Smooth muscle cell (in vitro differentiated cells): ENCODE data around the gene AFAP1L1. TPM values are rescaled to one million over a fixed set of nuclear protein-coding genes. Genes with fewer than 3 reads are reported as not detected.

Source experiments
- DNase-seq: peaks from one replicate; lab custom pipeline; 2025; ENCODE audit not compliant: unreplicated experiment; lab: John Stamatoyannopoulos, UW
- H2AFZ ChIP-seq: fragments of 200-600 bp; sonication (generic); 2 replicates; pipeline ENCODE4 v1.6.0; 2016; ENCODE audit warnings: antibody characterized with exemption, low read depth, mild to moderate bottlenecking
- H3F3A ChIP-seq: fragments of 200-600 bp; sonication (generic); 2 replicates; pipeline ENCODE4 v1.6.0; 2017; ENCODE audit warnings: antibody characterized with exemption, low read depth
- H3K27ac ChIP-seq: fragments of 200-600 bp; sonication (generic); 2 replicates; pipeline ENCODE4 v1.5.1; 2016; ENCODE audit warnings: low read depth, mild to moderate bottlenecking
- H3K27me3 ChIP-seq: fragments of 200-600 bp; sonication (generic); 2 replicates; pipeline ENCODE4 v1.6.1; 2016; ENCODE audit warnings: low read depth, mild to moderate bottlenecking
- H3K36me3 ChIP-seq: fragments of 200-600 bp; sonication (generic); 2 replicates; pipeline ENCODE4 v1.5.1; 2016; ENCODE audit warnings: low read depth
- H3K4me1 ChIP-seq: fragments of 200-600 bp; sonication (generic); 2 replicates; pipeline ENCODE4 v1.5.1; 2016; ENCODE audit warnings: low read depth
- H3K4me2 ChIP-seq: fragments of 200-600 bp; sonication (generic); 2 replicates; pipeline ENCODE4 v1.6.0; 2016; ENCODE audit warnings: mild to moderate bottlenecking
- H3K4me3 ChIP-seq: fragments of 200-600 bp; sonication (generic); 2 replicates; pipeline ENCODE4 v1.5.1; 2016; ENCODE audit warnings: mild to moderate bottlenecking
- H3K79me2 ChIP-seq: fragments of 200-600 bp; sonication (generic); 2 replicates; pipeline ENCODE4 v1.6.0; 2016; ENCODE audit warnings: low read depth, mild to moderate bottlenecking
- H3K9ac ChIP-seq: fragments of 200-600 bp; sonication (generic); 2 replicates; pipeline ENCODE4 v1.6.0; 2016; ENCODE audit warnings: low read depth
- H3K9me3 ChIP-seq: fragments of 200-600 bp; sonication (generic); replicated peaks from 2 replicates; pipeline ENCODE4 v1.5.1; 2016; ENCODE audit warnings: low read depth
- H4K20me1 ChIP-seq: fragments of 200-600 bp; sonication (generic); 2 replicates; pipeline ENCODE4 v1.6.0; 2016; ENCODE audit warnings: low read depth
- CTCF ChIP-seq: fragments of 200-600 bp; sonication (generic); IDR thresholded peaks from 2 replicates; pipeline ENCODE4 v1.5.1; 2017; ENCODE audit warnings: borderline replicate concordance, mild to moderate bottlenecking, antibody characterized with exemption; ENCODE audit not compliant: insufficient read depth, poor library complexity, severe bottlenecking
- WGBS: methylation state at CpG from one replicate; pipeline ENCODE4 v1.1.7; 2016; ENCODE audit warnings: low lambda C conversion rate; 5-methylcytosine and 5-hydroxymethylcytosine counted together
- polyA plus RNA-seq: library from polyadenylated mRNA; unstranded; fragments of >200 nt; fragmentation: Nextera tagmentation; extraction: Ambion mirVana; gene quantifications from 2 replicates; pipeline ENCODE4 v1.2.1, GENCODE V29; 2016
- total RNA-seq: library from RNA; depleted of rRNA; stranded (reverse); fragments of >200 nt; gene quantifications from 2 replicates; pipeline ENCODE4 v1.2.3, GENCODE V29; 2014

AFAP1L1 gene
- total and polyA plus RNA-seq, 2 experiments from 2014 or later = 0.59 to 2.3 TPM

GRCh38 chr5:149387081-149387631 is 115.5 kb downstream of the AFAP1L1 start:
- Histone ChIP-seq H3K27ac (peak overlapping the region; percentile 90), H4K20me1 (no peaks in the 10 kb centered on the region), H3K27me3 (no peaks in the 10 kb centered on the region), H3K9me3 (no peaks in the 10 kb centered on the region), H3K4me1 (peaks cover 16% of the 10 kb centered on the region), H3F3A (peaks cover 44% of the 10 kb centered on the region), H3K36me3 (no peaks in the 10 kb centered on the region), H3K4me2 (peak overlapping the region; percentile 66), H2AFZ (no peak overlapping the region), H3K4me3 (no peak overlapping the region), H3K79me2 (peaks cover 8% of the 10 kb centered on the region), H3K9ac (no peak overlapping the region)
- no peak for TF ChIP-seq CTCF
- WGBS = 56% methylated on average over 9 of the region's 9 CpGs
- DNase-seq = no peak

- peak overlapping the region; percentile 90 for H3K27ac ChIP-seq
- no peak for DNase-seq
- no peak overlapping the region for H3K4me3 ChIP-seq
- no peaks in the 10 kb centered on the region for H4K20me1 ChIP-seq
- H3F3A ChIP-seq = peaks cover 46% of the 10 kb centered on the region
- no peak overlapping the region for H2AFZ ChIP-seq
- no peaks in the 10 kb centered on the region for H3K9me3 ChIP-seq
- no peaks in the 10 kb centered on the region for H3K36me3 ChIP-seq
- WGBS = 12% methylated on average over 1 of the region's 1 CpG
- no peaks in the 10 kb centered on the region for H3K79me2 ChIP-seq
- H3K4me1 ChIP-seq = peaks cover 12% of the 10 kb centered on the region
- no peak overlapping the region for H3K9ac ChIP-seq
- no peak for TF ChIP-seq CTCF
- peak overlapping the region; percentile 66 for H3K4me2 ChIP-seq
- H3K27me3 ChIP-seq = no peaks in the 10 kb centered on the region
Measured at GRCh38 chr5:149387982-149388381, 116.3 kb downstream of the AFAP1L1 start.

- no peaks in the 10 kb centered on the region for H3K27me3 ChIP-seq
- peaks cover 12% of the 10 kb centered on the region for H3K4me1 ChIP-seq
- no peak for TF ChIP-seq CTCF
- H3K27ac ChIP-seq = peak overlapping the region; percentile 90
- no peaks in the 10 kb centered on the region for H3K9me3 ChIP-seq
- H3K79me2 ChIP-seq = no peaks in the 10 kb centered on the region
- 56% methylated on average over 7 of the region's 7 CpGs for WGBS
- no peak for DNase-seq
- H3K36me3 ChIP-seq = no peaks in the 10 kb centered on the region
- no peak overlapping the region for H3K9ac ChIP-seq
- H3F3A ChIP-seq = peaks cover 46% of the 10 kb centered on the region
- peak overlapping the region; percentile 32 for H3K4me2 ChIP-seq
- no peaks in the 10 kb centered on the region for H4K20me1 ChIP-seq
- H3K4me3 ChIP-seq = no peak overlapping the region
- H2AFZ ChIP-seq = no peak overlapping the region
Measured at GRCh38 chr5:149388498-149389190, 117.0 kb downstream of the AFAP1L1 start.
